IMR-90 (cell line): ENCODE results near the gene LYPD6B. TPM values are rescaled to one million over a fixed set of nuclear protein-coding genes. Genes with fewer than 3 reads are reported as not detected.

Source experiments
- ATAC-seq: fragments of 200-7000 bp; cut with Tn5 transposase; 2 replicates; pipeline ENCODE4 v1.9.1; 2020; ENCODE audit warnings: low read depth, mild to moderate bottlenecking, moderate library complexity
- BruUV-seq: library from RNA; stranded (reverse); fragments of 400-500 nt; replicated peaks from 2 replicates; lab custom pipeline; 2021; lab: Mats Ljungman, UMichigan
- CTCF ChIA-PET: fragments of 300-600 bp; formaldehyde crosslinking; extraction: SDS; loops from one replicate; lab custom pipeline; 2021; ENCODE audit warnings: antibody characterized with exemption; lab: Yijun Ruan, JAX
- POLR2A ChIA-PET: fragments of 300-600 bp; sonication (Branson Sonifier 250); formaldehyde crosslinking; loops from one replicate; lab custom pipeline; 2022; ENCODE audit warnings: antibody characterized with exemption; ENCODE audit not compliant: unreplicated experiment; lab: Charles Lee
- DNase-seq: peaks from one replicate; pipeline ENCODE4 v3.0.0; 2013
- H2AFZ ChIP-seq: replicated peaks from 2 replicates; pipeline ENCODE3; 2013; ENCODE audit warnings: low read length, mild to moderate bottlenecking; ENCODE audit not compliant: poor library complexity
- H2AK5ac ChIP-seq: 2 replicates; pipeline ENCODE4 v1.6.1; 2013; ENCODE audit warnings: low read depth, low read length, inconsistent platforms
- H2AK9ac ChIP-seq: replicated peaks from 2 replicates; pipeline ENCODE3; 2013; ENCODE audit warnings: mild to moderate bottlenecking, low read depth, low read length, moderate library complexity; ENCODE audit not compliant: poor library complexity
- H2BK120ac ChIP-seq: 2 replicates; pipeline ENCODE4 v1.6.1; 2013; ENCODE audit warnings: low read depth, low read length, inconsistent platforms
- H2BK15ac ChIP-seq: 3 replicates; pipeline ENCODE4 v1.6.1; 2013; ENCODE audit warnings: low read depth, low read length, inconsistent platforms
- H2BK20ac ChIP-seq: 2 replicates; pipeline ENCODE4 v1.6.1; 2013; ENCODE audit warnings: low read depth, mild to moderate bottlenecking, inconsistent platforms, low read length, moderate library complexity
- H2BK5ac ChIP-seq: 2 replicates; pipeline ENCODE4 v1.6.1; 2013; ENCODE audit warnings: mild to moderate bottlenecking, low read depth, low read length, inconsistent platforms; ENCODE audit not compliant: poor library complexity, severe bottlenecking
- H3K14ac ChIP-seq: replicated peaks from 2 replicates; pipeline ENCODE4 v1.6.1; 2013; ENCODE audit warnings: low read depth, low read length, inconsistent platforms
- H3K18ac ChIP-seq: 2 replicates; pipeline ENCODE4 v1.6.1; 2013; ENCODE audit warnings: low read depth, low read length, control low read depth
- H3K23ac ChIP-seq: 2 replicates; pipeline ENCODE4 v1.6.1; 2013; ENCODE audit warnings: low read depth, low read length, inconsistent platforms
- H3K27ac ChIP-seq: 2 replicates; pipeline ENCODE4 v1.5.1; 2013; ENCODE audit warnings: mild to moderate bottlenecking, control low read depth, low read length; ENCODE audit not compliant: insufficient read depth
- H3K27me3 ChIP-seq: 2 replicates; pipeline ENCODE4 v1.6.1; 2013; ENCODE audit warnings: low read length; ENCODE audit not compliant: control insufficient read depth, insufficient read depth
- H3K36me3 ChIP-seq: 2 replicates; pipeline ENCODE4 v1.6.1; 2013; ENCODE audit warnings: low read length, mixed read lengths; ENCODE audit not compliant: control insufficient read depth, insufficient read depth
- H3K4ac ChIP-seq: 2 replicates; pipeline ENCODE4 v1.6.1; 2013; ENCODE audit warnings: low read depth, low read length, inconsistent platforms
- H3K4me1 ChIP-seq: 2 replicates; pipeline ENCODE4 v1.6.1; 2013; ENCODE audit warnings: low read length, mixed read lengths; ENCODE audit not compliant: control insufficient read depth, insufficient read depth
- H3K4me2 ChIP-seq: 2 replicates; pipeline ENCODE4 v1.6.1; 2013; ENCODE audit warnings: low read depth, mild to moderate bottlenecking, control low read depth, low read length, moderate library complexity
- H3K4me3 ChIP-seq: 2 replicates; pipeline ENCODE4 v1.5.1; 2013; ENCODE audit warnings: low read depth, mild to moderate bottlenecking, control low read depth, low read length, moderate library complexity; ENCODE audit not compliant: insufficient read depth
- H3K56ac ChIP-seq: 2 replicates; pipeline ENCODE4 v1.6.1; 2013; ENCODE audit warnings: low read length, inconsistent platforms; ENCODE audit not compliant: insufficient read depth; ENCODE audit errors: extremely low read depth
- H3K79me1 ChIP-seq, 2 experiments: 2 replicates each; pipeline ENCODE4 v1.6.1; 2013; ENCODE audit warnings: low read length in 2 of 2, inconsistent platforms in 1 of 2, low read depth in 1 of 2
- H3K9ac ChIP-seq: 2 replicates; pipeline ENCODE4 v1.6.1; 2013; ENCODE audit warnings: low read depth, low read length, control low read depth
- H3K9me1 ChIP-seq: 2 replicates; pipeline ENCODE4 v1.6.1; 2013; ENCODE audit warnings: low read length, inconsistent platforms; ENCODE audit not compliant: insufficient read depth
- H3K9me3 ChIP-seq: 2 replicates; pipeline ENCODE4 v1.6.1; 2013; ENCODE audit warnings: low read length; ENCODE audit not compliant: control insufficient read depth, insufficient read depth
- H4K20me1 ChIP-seq: 2 replicates; pipeline ENCODE4 v1.6.1; 2013; ENCODE audit warnings: low read length, inconsistent platforms; ENCODE audit not compliant: insufficient read depth
- H4K5ac ChIP-seq: 2 replicates; pipeline ENCODE4 v1.6.1; 2013; ENCODE audit warnings: mild to moderate bottlenecking, low read depth, low read length, control low read depth
- H4K8ac ChIP-seq, 2 experiments: 2 replicates each; pipeline ENCODE4 v1.6.1; 2013; ENCODE audit warnings: low read depth in 2 of 2, low read length in 2 of 2, control low read depth in 1 of 2, inconsistent platforms in 1 of 2
- H4K91ac ChIP-seq: 2 replicates; pipeline ENCODE4 v1.6.1; 2013; ENCODE audit warnings: low read depth, low read length, inconsistent platforms; ENCODE audit not compliant: insufficient read depth
- CEBPB ChIP-seq: IDR thresholded peaks from 2 replicates; pipeline ENCODE4 v1.6.1; 2012; ENCODE audit warnings: low read depth, low read length, improper control_type of control experiment
- FOS ChIP-seq: fragments of 150-350 bp; IDR thresholded peaks from 2 replicates; pipeline ENCODE4 v1.6.1; 2016; ENCODE audit warnings: low read depth, low read length
- MAFK ChIP-seq: IDR thresholded peaks from 2 replicates; pipeline ENCODE4 v1.6.1; 2012; ENCODE audit warnings: low read depth, low read length, improper control_type of control experiment
- MXI1 ChIP-seq: IDR thresholded peaks from 2 replicates; pipeline ENCODE4 v1.6.1; 2012; ENCODE audit warnings: low read depth, mild to moderate bottlenecking, low read length, moderate library complexity, borderline replicate concordance
- NFE2L2 ChIP-seq: fragments of 150-350 bp; IDR thresholded peaks from 2 replicates; pipeline ENCODE4 v1.6.1; 2016; ENCODE audit warnings: low read depth, mild to moderate bottlenecking, low read length
- RAD21 ChIP-seq: IDR thresholded peaks from 2 replicates; pipeline ENCODE4 v1.6.1; 2012; ENCODE audit warnings: low read length, improper control_type of control experiment
- RFX5 ChIP-seq: IDR thresholded peaks from 2 replicates; pipeline ENCODE4 v1.8.0; 2012; ENCODE audit warnings: low read depth, mild to moderate bottlenecking, low read length, moderate library complexity
- dilution Hi-C: fragments of 300-500 bp; cut with HindIII; formaldehyde crosslinking; loops from one replicate; pipeline ENCODE4 v1.14.3; 2018; ENCODE audit warnings: low sequenced_read_pairs; ENCODE audit not compliant: unreplicated experiment
- in situ Hi-C: fragments of 300-500 bp; cut with MboI; formaldehyde crosslinking; loops from 3 replicates; pipeline ENCODE4 v1.14.3; 2019; ENCODE audit warnings: low sequenced_read_pairs, inconsistent platforms, mixed read lengths
- intact Hi-C: fragments of 100-400 bp; cut with micrococcal nuclease; formaldehyde crosslinking; loops from 2 replicates; pipeline ENCODE4 v1.10.0; 2022
- polyA plus RNA-seq, 3 experiments: library from polyadenylated mRNA; depleted of rRNA; stranded (reverse); fragments of >200 nt; gene quantifications; 2 replicates each; pipeline ENCODE4 v1.2.3, GENCODE V29; 2012; ENCODE audit warnings: low replicate concordance in 1 of 3
- total RNA-seq: library from RNA; depleted of rRNA; stranded (reverse); fragments of >200 nt; gene quantifications from 2 replicates; pipeline ENCODE4 v1.2.3, GENCODE V29; 2012
- TF ChIP-seq, protein P1 (sequence below): conservative IDR thresholded peaks from 2 replicates; pipeline ENCODE4 v1.5.1; 2012; ENCODE audit warnings: mild to moderate bottlenecking, low read depth, low read length, improper control_type of control experiment

Gene LYPD6B
- total and polyA plus RNA-seq, 2 of the 4 experiments (the other 2 are of a cell fraction): 0.05 TPM; not detected in 1

- TF ChIP-seq CEBPB (no peak), NFE2L2 (no peak), RFX5 (no peak), FOS (no peak), RAD21 (no peak), MXI1 (no peak), MAFK (no peak)
- TF ChIP-seq, protein P1, sequence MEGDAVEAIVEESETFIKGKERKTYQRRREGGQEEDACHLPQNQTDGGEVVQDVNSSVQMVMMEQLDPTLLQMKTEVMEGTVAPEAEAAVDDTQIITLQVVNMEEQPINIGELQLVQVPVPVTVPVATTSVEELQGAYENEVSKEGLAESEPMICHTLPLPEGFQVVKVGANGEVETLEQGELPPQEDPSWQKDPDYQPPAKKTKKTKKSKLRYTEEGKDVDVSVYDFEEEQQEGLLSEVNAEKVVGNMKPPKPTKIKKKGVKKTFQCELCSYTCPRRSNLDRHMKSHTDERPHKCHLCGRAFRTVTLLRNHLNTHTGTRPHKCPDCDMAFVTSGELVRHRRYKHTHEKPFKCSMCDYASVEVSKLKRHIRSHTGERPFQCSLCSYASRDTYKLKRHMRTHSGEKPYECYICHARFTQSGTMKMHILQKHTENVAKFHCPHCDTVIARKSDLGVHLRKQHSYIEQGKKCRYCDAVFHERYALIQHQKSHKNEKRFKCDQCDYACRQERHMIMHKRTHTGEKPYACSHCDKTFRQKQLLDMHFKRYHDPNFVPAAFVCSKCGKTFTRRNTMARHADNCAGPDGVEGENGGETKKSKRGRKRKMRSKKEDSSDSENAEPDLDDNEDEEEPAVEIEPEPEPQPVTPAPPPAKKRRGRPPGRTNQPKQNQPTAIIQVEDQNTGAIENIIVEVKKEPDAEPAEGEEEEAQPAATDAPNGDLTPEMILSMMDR: no peak
- Histone ChIP-seq H3K36me3 (no peaks in the 10 kb centered on the region), H4K20me1 (no peaks in the 10 kb centered on the region), H3K27me3 (no peaks in the 10 kb centered on the region), H3K9me1 (no peaks in the 10 kb centered on the region), H3K4me2 (no peak overlapping the region), H2AK9ac (no peak overlapping the region), H3K14ac (no peak overlapping the region), H3K4ac (no peak overlapping the region), H4K8ac (no peak overlapping the region), H3K4me3 (no peak overlapping the region), H3K56ac (no peak overlapping the region), H3K27ac (no peak overlapping the region), H3K79me1 (no peaks in the 10 kb centered on the region), H3K9ac (no peak overlapping the region), H2AK5ac (no peak overlapping the region), H2BK20ac (no peak overlapping the region), H2BK120ac (no peak overlapping the region), H2BK5ac (no peak overlapping the region), H3K4me1 (no peaks in the 10 kb centered on the region), H4K5ac (no peak overlapping the region), H2AFZ (no peak overlapping the region), H2BK15ac (no peak overlapping the region), H3K23ac (no peak overlapping the region), H4K91ac (no peak overlapping the region), H3K18ac (no peak overlapping the region), H3K9me3 (no peaks in the 10 kb centered on the region)
- BruUV-seq: no TSS peak
- ChIA-PET CTCF (no interaction called here), POLR2A (no interaction called here)
- no peak for ATAC-seq
- intact Hi-C loops (no loop called here), dilution Hi-C loops (no loop called here), in situ Hi-C loops (no loop called here)
- no peak for DNase-seq
Measured at GRCh38 chr2:149218497-149218896, 180.0 kb downstream of the LYPD6B start.
